ENCODE data around the gene CHST15. TPM values are rescaled to one million over a fixed set of nuclear protein-coding genes. Genes with fewer than 3 reads are reported as not detected.

Gene CHST15
- total and polyA plus RNA-seq, 11 donors: 0.88 to 27.1 (median 4.1) TPM

DNA sequence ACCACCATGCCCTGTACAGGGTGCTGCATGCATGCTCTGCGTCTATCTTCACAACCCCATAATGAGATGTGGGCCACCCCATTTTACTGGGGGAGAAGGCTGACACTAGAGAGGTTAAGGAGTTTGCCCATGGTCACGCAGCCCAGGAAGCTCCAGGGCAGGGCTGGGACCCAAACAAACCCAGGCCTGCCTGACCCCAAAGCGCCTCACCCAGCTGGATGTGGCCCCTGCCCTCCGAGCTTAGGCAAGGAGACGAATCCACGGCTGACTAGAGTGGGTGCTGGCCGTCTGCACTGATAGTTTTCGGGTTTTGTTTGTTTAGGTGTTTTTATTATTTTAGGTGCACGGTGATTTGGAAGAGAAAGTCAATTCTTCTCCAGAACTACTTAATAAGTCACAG, 65.7 kb downstream of the CHST15 start:
- intact Hi-C loops (cut with DNase I): loop anchor here in 4 of 10 donors (5.0 to 10.0 kb wide), 3 partner anchors 65 to 357 kb away; partner anchors contain the start of gene CHST15 (in 1 of the 4)
- ATAC-seq (no peak), DNase-seq (peak in 1 of 5 donors; percentile 26)
- TF ChIP-seq, protein P1, sequence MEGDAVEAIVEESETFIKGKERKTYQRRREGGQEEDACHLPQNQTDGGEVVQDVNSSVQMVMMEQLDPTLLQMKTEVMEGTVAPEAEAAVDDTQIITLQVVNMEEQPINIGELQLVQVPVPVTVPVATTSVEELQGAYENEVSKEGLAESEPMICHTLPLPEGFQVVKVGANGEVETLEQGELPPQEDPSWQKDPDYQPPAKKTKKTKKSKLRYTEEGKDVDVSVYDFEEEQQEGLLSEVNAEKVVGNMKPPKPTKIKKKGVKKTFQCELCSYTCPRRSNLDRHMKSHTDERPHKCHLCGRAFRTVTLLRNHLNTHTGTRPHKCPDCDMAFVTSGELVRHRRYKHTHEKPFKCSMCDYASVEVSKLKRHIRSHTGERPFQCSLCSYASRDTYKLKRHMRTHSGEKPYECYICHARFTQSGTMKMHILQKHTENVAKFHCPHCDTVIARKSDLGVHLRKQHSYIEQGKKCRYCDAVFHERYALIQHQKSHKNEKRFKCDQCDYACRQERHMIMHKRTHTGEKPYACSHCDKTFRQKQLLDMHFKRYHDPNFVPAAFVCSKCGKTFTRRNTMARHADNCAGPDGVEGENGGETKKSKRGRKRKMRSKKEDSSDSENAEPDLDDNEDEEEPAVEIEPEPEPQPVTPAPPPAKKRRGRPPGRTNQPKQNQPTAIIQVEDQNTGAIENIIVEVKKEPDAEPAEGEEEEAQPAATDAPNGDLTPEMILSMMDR (IDR thresholded peaks at IDR 0.05): no peak
- TF ChIP-seq POLR2A (IDR thresholded peaks at IDR 0.05): no peak
- Histone ChIP-seq H3K4me3 (no peak overlapping the region), H3K9me3 (no peaks in the 10 kb centered on the region), H3K36me3 (peaks cover 0 to 33% (median 0%) of the 10 kb centered on the region in 9 donors), H3K27me3 (peaks cover 0 to 12% (median 0%) of the 10 kb centered on the region in 9 donors), H3K27ac (no peak overlapping the region), H3K4me1 (peaks cover 0 to 4% (median 0%) of the 10 kb centered on the region in 12 donors)
- 84 to 96% (median 89%) methylated on average over 9 of the region's 9 CpGs for WGBS, 4 donors

DNA sequence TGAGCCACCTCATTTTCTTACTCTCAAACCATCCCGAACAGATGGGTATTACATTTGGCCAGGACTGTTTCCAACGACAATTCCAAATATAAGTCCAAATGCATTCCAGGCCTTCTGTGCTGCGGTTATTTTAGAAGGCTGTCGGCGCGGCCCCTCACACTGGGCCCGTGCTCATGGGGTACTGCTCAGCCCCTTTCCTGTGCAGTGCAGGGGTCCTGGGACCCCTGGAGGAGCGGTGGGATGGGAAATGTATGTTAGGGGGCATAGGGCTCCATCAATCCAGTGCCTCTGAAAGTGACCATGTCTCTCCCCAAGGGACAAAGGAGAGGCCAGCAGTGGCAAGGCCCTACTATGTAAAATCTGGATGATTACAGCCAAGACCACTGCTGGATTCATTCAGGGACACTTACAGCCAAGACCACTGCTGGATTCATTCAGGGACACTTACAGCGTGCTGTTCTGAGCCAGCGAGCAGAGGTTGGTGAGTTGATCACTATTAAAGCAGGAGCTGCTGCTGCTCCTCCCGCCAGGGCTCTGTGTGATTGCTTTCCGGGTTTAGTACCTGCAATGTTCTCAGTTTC, 66.3 kb downstream of the CHST15 start:
- ATAC-seq: no peak
- peaks cover 0 to 33% (median 0%) of the 10 kb centered on the region in 9 donors for H3K36me3 ChIP-seq
- intact Hi-C loops (cut with DNase I): loop anchor here in 4 of 10 donors (5.0 to 10.0 kb wide), 3 partner anchors 65 to 358 kb away; partner anchors contain the start of gene CHST15 (in 1 of the 4)
- no peak overlapping the region for H3K27ac ChIP-seq
- peaks cover 0 to 12% (median 0%) of the 10 kb centered on the region in 9 donors for H3K27me3 ChIP-seq
- 75 to 82% (median 80%) methylated on average over 11 to 12 of the region's 12 CpGs for WGBS, 4 donors
- no peaks in the 10 kb centered on the region for H3K9me3 ChIP-seq
- DNase-seq: peak in 1 of 5 donors; percentile 45
- TF ChIP-seq, protein P1 (IDR thresholded peaks at IDR 0.05): no peak
- TF ChIP-seq POLR2A (IDR thresholded peaks at IDR 0.05): no peak
- no peak overlapping the region for H3K4me3 ChIP-seq
- peaks cover 0 to 4% (median 0%) of the 10 kb centered on the region in 12 donors for H3K4me1 ChIP-seq

DNA sequence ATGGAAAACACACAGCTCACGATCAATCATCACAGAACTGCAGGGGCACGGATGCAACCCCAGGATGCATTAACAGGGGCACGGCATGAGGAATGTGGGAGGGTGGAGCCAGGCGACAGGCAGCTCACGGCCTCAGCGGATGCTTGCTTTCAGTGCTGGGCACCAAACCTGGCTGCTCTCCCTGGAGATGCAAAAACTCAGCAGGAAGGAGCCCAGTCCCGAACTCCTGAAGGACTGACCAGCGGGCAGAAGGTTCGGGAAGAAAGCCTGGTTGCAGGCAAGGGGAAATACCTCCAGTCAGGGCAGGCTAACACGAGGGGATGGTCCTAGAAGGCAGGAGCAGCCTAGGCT, 66.8 kb downstream of the CHST15 start:
- DNase-seq: peak in 1 of 5 donors; percentile 1
- WGBS, 4 donors: 65 to 70% (median 69%) methylated on average over 10 of the region's 10 CpGs
- Histone ChIP-seq H3K27ac (no peak overlapping the region), H3K4me1 (peaks cover 0 to 4% (median 0%) of the 10 kb centered on the region in 12 donors), H3K36me3 (peaks cover 0 to 28% (median 0%) of the 10 kb centered on the region in 9 donors), H3K9me3 (no peaks in the 10 kb centered on the region), H3K4me3 (no peak overlapping the region), H3K27me3 (peaks cover 0 to 12% (median 0%) of the 10 kb centered on the region in 9 donors)
- intact Hi-C loops (cut with DNase I): loop anchor here in 4 of 10 donors (5.0 to 10.0 kb wide), 3 partner anchors 66 to 358 kb away; partner anchors contain the start of gene CHST15 (in 1 of the 4)
- ATAC-seq: no peak
- TF ChIP-seq, protein P1 (IDR thresholded peaks at IDR 0.05): no peak
- TF ChIP-seq POLR2A (IDR thresholded peaks at IDR 0.05): no peak
